Measurements from ENCODE around the gene EDN2.

GRCh38 chr1:41446851-41447610 lies 37.5 kb downstream of the EDN2 start:
- TF ChIP-seq CTCF (IDR thresholded peaks at IDR 0.05) (no peak), POLR2AphosphoS5 (IDR thresholded peaks at IDR 0.05) (no peak)

Measured in gastroesophageal sphincter (tissue), 3 donors.